Right lobe of liver (tissue), 6 donors: ENCODE measurements around the gene DCTN4. TPM values are rescaled to one million over a fixed set of nuclear protein-coding genes. Genes with fewer than 3 reads are reported as not detected.
A peak's percentile ranks its signal among the peaks of the same experiment; 100 is the strongest.

Experiments
- ATAC-seq, 4 donors: fragments of 200-7000 bp; cut with Tn5 transposase; one replicate each; pipeline ENCODE4 v1.9.1; 2020; ENCODE audit warnings: mild to moderate bottlenecking in 4 of 4, moderate library complexity in 4 of 4
- DNase-seq, 3 donors: peaks; one replicate each; pipeline ENCODE4 v3.0.0-alpha.2; 2020
- H3K27ac ChIP-seq, 3 donors: fragments of 200-600 bp; one replicate each; pipeline ENCODE4 v1.8.0; 2022
- H3K27me3 ChIP-seq, 2 donors: fragments of 200-600 bp; one replicate each; pipeline ENCODE4 v1.8.0; 2022
- H3K36me3 ChIP-seq, 4 donors: fragments of 200-600 bp; sonication (generic) in 1 of 4; one replicate each; pipeline versions ENCODE4 v1.5.1 to v1.8.0; 2017 to 2022; ENCODE audit warnings: control low read depth in 1 of 4
- H3K4me1 ChIP-seq, 4 donors: fragments of 200-600 bp; sonication (generic) in 1 of 4; one replicate each; pipeline versions ENCODE4 v1.5.1 to v1.8.0; 2017 to 2022; ENCODE audit warnings: control low read depth in 1 of 4
- H3K4me3 ChIP-seq, 3 donors: fragments of 200-600 bp; one replicate each; pipeline ENCODE4 v1.8.0; 2022
- H3K9me3 ChIP-seq, 4 donors: fragments of 200-600 bp; sonication (generic) in 1 of 4; one replicate each; pipeline versions ENCODE4 v1.5.1 to v1.8.0; 2017 to 2022; ENCODE audit warnings: control low read depth in 1 of 4
- POLR2A ChIP-seq: fragments of 450-650 bp; IDR thresholded peaks from one replicate; pipeline ENCODE4 v1.6.1; 2017; ENCODE audit warnings: antibody characterized with exemption, mild to moderate bottlenecking
- WGBS: methylation state at CpG from one replicate; pipeline ENCODE4 v1.1.6; 2018; ENCODE audit warnings: low coverage, low lambda C conversion rate; ENCODE audit not compliant: insufficient coverage; ENCODE audit errors: missing lambda C conversion rate; 5-methylcytosine and 5-hydroxymethylcytosine counted together
- intact Hi-C, 2 donors: fragments of 100-400 bp; cut with DNase I; formaldehyde crosslinking; loops; one replicate each; pipeline versions ENCODE4 v1.11.2 to v1.14.1; 2022
- total RNA-seq, 6 experiments: library from RNA; depleted of rRNA in 2 of 6; stranded (reverse); fragments of >200 nt in 2 of 6; fragmentation: NEBNext Ultra II Directional in 3 of 6; extraction: Animal tissue kit (Norgen Biotek cat#: 25700) in 3 of 6; gene quantifications; one replicate each; pipeline versions ENCODE4 v1.1.0 to v1.2.4, GENCODE V29; 2016 to 2023
- TF ChIP-seq, protein P1 (sequence below), 4 donors: fragments of 200-600 bp in 3 of 4; fragments of 450-650 bp in 1 of 4; IDR thresholded peaks; one replicate each; pipeline versions ENCODE4 v1.5.1 to v1.8.0; 2016 to 2022; ENCODE audit warnings: antibody characterized with exemption in 4 of 4, mild to moderate bottlenecking in 2 of 4
- donor health status: DM: no; HTN: yes; CAD: no.
- donor health status: DM: no; HTN: no; CAD: no.
- donor health status: DM: no; HTN: no; CAD: no.
- donor health status: DM: no; HTN: yes; CAD: no.
- donor health status: DM: no; HTN: yes; CAD: no.

DCTN4 gene
- total RNA-seq, 6 experiments from 2014 or later: 25.2 to 30.5 (median 27.6) TPM

DNA sequence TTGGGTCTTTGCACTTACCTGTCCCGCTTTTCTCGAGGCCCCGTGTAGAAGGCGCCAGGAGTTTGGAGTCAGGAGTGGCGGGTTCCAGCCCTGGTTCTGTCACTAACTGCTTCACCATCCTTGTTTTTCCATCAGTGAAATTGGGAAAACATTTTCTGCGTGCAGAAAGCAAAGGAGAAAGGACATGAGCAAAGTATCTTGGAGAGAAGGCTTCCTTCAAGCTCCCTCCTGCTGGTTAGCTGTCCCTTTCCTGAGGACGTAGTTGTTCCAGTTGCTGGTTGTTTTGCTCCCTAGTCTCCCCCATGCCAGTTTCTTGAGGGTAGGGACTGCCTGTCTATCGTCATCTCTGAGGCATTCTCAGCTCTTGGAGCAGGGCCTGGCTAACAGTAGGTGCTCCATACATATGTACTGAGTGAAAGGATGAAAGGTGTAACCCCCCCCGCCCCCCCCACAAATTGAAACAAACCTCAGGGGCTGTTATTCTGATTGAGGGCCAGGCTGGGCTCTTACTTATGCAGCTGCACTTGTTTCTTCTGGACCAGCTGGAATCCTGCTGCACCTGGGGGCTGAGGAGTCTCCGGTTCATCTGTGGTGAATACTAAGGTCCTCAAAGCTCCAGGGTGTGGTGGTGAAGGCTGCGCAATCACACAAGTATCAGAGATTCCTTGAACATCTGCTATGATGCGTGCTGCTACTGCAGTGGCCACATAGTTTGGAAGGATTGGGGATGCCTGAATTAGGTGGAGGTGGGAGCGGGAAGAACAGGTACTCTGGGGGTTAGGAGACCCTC is 20.8 kb upstream of the DCTN4 start:
- Histone ChIP-seq H3K4me3 (peak overlapping the region; percentile 69 to 81 (median 73)), H3K36me3 (no peaks in the 10 kb centered on the region), H3K9me3 (no peaks in the 10 kb centered on the region), H3K27me3 (no peaks in the 10 kb centered on the region), H3K27ac (peak overlapping the region; percentile 65 to 90 (median 71)), H3K4me1 (peaks cover 0 to 6% (median 0%) of the 10 kb centered on the region in 4 donors)
- TF ChIP-seq, protein P1, sequence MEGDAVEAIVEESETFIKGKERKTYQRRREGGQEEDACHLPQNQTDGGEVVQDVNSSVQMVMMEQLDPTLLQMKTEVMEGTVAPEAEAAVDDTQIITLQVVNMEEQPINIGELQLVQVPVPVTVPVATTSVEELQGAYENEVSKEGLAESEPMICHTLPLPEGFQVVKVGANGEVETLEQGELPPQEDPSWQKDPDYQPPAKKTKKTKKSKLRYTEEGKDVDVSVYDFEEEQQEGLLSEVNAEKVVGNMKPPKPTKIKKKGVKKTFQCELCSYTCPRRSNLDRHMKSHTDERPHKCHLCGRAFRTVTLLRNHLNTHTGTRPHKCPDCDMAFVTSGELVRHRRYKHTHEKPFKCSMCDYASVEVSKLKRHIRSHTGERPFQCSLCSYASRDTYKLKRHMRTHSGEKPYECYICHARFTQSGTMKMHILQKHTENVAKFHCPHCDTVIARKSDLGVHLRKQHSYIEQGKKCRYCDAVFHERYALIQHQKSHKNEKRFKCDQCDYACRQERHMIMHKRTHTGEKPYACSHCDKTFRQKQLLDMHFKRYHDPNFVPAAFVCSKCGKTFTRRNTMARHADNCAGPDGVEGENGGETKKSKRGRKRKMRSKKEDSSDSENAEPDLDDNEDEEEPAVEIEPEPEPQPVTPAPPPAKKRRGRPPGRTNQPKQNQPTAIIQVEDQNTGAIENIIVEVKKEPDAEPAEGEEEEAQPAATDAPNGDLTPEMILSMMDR (IDR thresholded peaks at IDR 0.05): no peak
- no peak for TF ChIP-seq POLR2A
- ATAC-seq: no peak
- WGBS: 15% methylated on average over 9 of the region's 13 CpGs
- DNase-seq: no peak
- intact Hi-C loops: no loop called here

DNA sequence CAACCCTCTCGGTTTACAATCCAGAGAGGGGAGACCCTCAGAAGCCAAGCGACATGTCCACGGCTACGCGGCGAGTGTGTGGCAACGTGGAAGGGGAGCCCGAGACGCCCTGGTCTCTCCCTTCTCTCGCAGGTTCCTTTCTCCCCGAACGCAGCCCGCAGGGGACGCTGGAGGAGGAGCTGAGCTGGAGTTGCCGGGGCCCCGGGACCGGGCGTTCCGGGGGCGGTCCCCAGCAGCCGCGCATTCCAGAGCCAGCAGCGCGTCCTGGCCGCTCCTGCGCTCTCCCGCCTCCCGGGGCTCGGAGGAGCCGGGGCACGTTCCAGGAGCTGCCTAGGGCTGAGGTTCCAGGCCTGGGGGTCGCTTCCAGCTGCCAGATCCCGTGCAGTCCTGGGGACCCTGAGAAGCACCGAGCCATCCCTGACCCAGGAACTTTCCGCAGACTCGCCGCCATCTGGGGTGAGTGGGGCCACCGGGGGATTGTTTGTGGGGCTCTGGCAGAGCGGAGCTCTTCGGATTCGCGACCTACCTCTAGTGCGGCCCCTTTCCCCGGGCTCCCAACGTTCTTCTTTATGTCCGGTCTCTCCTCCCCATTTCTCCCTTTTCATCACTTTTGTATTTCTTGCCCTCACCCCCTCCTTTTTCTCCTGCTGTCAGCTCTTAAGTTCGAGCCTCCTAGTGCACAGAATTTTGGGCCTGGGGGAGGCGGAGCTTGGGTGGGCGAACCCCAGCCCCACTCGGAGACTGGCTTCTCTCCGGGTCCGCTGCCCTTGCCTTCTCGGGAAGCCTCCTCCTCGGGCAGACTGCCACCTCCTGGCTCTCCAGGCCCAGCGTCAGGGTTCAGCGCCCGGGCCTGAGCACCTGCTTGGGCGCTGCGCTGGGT is 19.9 kb upstream of the DCTN4 start, which contains the start of gene SMIM3:
Gene SMIM3 (plus strand): TSS at position 241 of the 880 bp plus-strand sequence. CDS start 16,684 bp downstream, outside the sequence.
- Histone ChIP-seq H3K36me3 (no peaks in the 10 kb centered on the region), H3K27ac (peak within 1 kb of the TSS; percentile 65 to 90 (median 71)), H3K9me3 (no peaks in the 10 kb centered on the region), H3K27me3 (no peaks in the 10 kb centered on the region), H3K4me3 (peak within 1 kb of the TSS; percentile 69 to 81 (median 73)), H3K4me1 (peaks cover 0 to 6% (median 0%) of the 10 kb centered on the region in 4 donors)
- WGBS: under 1% methylated on average over 25 of the region's 59 CpGs
- ATAC-seq (peak; percentile 87 to 92 (median 90)), DNase-seq (peak; percentile 84 to 87 (median 87))
- intact Hi-C loops: no loop called here
- peak; percentile 76 for TF ChIP-seq POLR2A
- TF ChIP-seq, protein P1 (IDR thresholded peaks at IDR 0.05): peak; percentile 37 to 54 (median 48)

GRCh38 chr5:150778088-150778516 is 19.3 kb upstream of the DCTN4 start:
- DNase-seq (no peak), ATAC-seq (peak; percentile 2 to 18 (median 10))
- TF ChIP-seq, protein P1 (IDR thresholded peaks at IDR 0.05): no peak
- no peak for TF ChIP-seq POLR2A
- Histone ChIP-seq H3K4me3 (peak overlapping the region; percentile 69 to 81 (median 73)), H3K4me1 (peaks cover 0 to 6% (median 0%) of the 10 kb centered on the region in 4 donors), H3K27ac (peak overlapping the region; percentile 65 to 90 (median 71)), H3K27me3 (no peaks in the 10 kb centered on the region), H3K9me3 (no peaks in the 10 kb centered on the region), H3K36me3 (no peaks in the 10 kb centered on the region)
- intact Hi-C loops: no loop called here
- WGBS: 20% methylated on average over 3 of the region's 7 CpGs

GRCh38 chr5:150777685-150778084 is 18.9 kb upstream of the DCTN4 start:
- intact Hi-C loops: no loop called here
- no peaks in the 10 kb centered on the region for H3K27me3 ChIP-seq
- peak overlapping the region; percentile 65 to 90 (median 71) for H3K27ac ChIP-seq
- H3K36me3 ChIP-seq: no peaks in the 10 kb centered on the region
- peaks cover 0 to 6% (median 0%) of the 10 kb centered on the region in 4 donors for H3K4me1 ChIP-seq
- DNase-seq: no peak
- ATAC-seq: no peak
- H3K9me3 ChIP-seq: no peaks in the 10 kb centered on the region
- 63% methylated on average over 3 of the region's 3 CpGs for WGBS
- no peak overlapping the region for H3K4me3 ChIP-seq
- TF ChIP-seq, protein P1 (IDR thresholded peaks at IDR 0.05): no peak
- TF ChIP-seq POLR2A: no peak
